GM18873 (cell line): ENCODE measurements around the gene BMPER.
A peak's percentile ranks its signal among the peaks of the same experiment; 100 is the strongest.

Experiments used
- ATAC-seq: cut with Tn5 transposase; IDR thresholded peaks from one replicate; pipeline ENCODE4 v1.9.1; 2021; ENCODE audit warnings: mild to moderate bottlenecking, moderate library complexity, moderate number of reproducible peaks; ENCODE audit not compliant: unreplicated experiment, low FRiP score

BMPER gene

DNA sequence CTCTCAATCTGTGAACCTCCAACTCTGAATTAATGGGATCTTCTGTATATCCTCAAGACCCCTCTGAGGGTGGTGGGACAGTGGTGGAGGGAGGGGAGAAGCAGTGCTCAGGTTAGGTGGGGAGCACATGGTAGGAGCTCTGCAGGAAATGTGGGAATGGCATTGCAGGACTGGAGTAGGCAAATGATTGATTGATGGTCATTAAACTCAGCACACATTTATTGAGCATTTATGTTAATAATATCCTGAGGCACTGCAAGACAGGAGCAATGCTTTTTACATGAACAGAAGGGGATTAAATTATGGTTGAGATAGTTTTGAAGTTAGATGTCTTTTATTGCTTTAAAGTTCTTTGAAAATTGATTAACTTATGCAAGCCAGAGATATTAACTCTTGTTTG, 14.1 kb downstream of the BMPER start:
- no peak for ATAC-seq

DNA sequence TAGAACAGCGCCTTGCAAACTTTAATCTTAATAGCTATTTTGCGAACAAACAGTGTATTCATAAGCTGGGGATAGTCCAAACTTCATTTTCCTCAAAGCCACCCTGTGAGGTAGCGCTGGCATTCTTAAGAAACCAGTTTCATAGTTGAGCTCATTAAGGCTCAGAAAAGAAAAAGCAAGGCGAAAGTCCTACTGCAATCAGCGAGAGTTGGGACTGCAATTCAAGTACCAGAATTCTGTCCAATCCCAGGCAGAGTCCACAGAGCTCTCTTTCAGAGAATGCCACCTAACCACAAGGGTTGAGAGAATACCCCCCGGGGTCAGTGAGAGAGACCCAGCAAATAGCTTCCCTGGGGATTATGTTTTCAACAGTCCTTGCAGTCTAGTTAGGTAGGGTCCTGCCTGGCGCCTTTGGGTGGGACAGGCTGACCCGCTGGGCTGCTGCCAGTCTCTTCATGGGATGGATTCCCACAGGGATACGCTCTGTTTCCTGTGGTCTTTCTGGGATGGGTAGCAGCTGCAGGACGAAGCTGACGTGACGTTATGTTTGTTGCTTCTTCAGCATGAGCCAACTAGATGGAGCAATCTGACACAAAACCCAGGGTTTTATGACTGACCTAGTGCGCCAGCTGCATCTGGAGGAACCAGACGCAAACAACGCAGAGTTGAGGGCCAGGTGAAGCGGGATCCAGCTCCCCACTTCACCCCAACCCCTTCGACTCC, 16.0 kb downstream of the BMPER start:
- no peak for ATAC-seq

DNA sequence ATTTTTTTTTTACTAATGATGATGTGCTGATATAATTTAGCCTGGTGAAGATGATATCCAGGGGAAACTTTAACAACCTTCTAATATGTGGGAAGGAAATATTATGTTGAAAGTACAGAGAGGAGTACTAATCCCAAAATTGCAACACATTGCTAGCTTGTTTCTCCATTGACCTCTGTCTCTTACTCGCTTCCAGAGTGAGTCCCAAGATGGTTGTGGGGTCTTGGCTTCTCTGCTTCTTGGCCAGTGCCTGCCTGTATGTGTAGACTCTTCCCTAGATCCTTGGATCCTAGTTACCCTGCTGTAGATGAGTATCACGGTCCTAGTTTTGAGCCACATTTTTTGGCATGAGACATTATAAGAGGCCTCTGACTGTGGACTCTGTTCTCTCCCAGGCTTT, 17.5 kb downstream of the BMPER start:
- ATAC-seq, result no peak

DNA sequence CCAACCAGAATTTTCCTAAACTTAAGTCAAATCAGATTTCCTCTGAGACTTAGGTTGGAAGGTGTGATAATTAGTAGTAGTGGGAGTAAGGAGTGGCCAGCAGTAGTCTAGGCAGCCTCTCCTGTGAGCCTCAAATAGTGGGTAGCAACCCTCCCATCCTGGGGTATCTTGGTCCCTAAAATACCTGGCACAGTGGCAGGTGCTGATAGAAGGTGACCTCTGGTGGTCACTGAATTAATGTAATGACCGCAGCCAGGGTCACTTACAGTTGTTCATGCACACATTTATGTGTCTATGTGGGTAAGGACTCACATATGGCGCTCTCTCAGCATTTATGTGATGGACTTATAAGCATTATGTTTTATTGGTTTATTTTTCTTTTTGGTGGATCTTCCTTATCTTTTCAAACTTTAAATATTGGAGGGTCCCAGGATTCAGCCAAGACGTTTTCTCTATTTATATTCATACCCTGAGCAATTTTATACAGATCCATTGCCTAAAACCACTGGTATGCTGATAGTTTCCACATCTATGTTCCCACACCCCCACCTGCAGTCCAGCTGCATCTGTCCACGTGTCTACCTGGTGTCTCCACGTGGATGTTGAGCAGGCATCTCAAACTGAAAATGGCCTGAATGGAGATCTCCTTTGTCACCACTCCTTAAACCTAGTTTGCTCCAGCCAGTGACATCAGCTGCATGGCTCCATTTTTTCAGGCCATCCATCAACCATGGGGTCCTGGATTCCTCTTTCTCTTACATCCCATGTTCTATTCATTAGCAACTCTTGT, 18.3 kb downstream of the BMPER start:
- no peak for ATAC-seq

DNA sequence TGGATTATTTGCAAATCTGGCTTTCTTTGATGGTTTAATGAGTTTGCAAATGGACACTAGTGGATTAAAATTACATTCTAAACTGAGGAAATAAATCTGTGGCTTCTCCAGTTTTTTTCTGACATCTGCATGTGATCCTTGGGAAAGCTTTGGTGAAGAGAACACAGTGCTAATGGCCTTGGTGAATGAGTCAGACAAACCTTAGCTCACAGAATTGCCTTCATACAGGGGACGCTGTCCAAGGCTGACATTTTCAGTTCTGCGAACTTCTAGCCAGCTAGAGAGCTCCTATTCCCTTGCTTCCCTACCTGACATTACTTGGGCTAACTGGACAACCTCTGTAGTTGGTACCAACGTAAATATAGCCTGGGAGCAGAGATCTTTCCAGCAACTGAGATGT, 21.2 kb downstream of the BMPER start:
- ATAC-seq, result no peak

DNA sequence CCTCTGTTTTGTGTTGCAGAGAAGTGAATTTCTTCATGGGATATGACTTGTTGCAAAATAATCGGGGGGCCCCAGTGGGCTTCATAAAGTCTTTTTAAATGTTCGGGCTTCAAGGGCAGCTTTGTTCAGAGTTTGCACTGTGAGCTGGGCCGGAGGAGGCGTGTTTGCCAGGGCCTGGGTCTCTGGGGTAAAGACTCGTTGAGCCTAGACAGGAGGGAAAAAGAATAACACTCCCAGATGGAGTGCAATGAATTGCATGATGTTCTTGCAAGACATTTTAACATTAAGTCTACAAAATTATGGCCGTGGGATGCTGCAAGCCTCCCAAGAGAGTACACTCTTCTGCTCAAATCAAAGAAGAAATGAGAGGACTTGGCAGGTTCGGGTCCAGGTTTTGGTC, 23.6 kb downstream of the BMPER start:
- no peak for ATAC-seq

DNA sequence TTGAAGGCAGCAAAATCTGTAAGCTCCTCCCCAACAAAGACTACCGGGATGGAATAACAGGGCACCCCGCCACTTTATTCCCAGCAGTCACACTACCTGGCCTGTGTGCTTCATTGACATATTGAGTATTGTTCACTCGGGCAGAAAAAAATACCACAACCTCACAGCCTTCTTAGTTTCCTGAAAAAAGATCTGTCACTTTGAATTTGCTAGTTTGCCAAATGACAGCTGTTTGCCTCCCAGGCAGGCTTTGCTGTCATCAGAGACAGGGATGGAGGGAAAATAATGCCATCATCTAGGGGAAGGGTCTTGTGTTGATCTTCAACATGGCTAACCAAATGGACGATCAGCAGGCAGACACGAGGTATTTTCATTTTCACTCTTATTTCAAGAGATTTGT, 26.9 kb downstream of the BMPER start:
- no peak for ATAC-seq

DNA sequence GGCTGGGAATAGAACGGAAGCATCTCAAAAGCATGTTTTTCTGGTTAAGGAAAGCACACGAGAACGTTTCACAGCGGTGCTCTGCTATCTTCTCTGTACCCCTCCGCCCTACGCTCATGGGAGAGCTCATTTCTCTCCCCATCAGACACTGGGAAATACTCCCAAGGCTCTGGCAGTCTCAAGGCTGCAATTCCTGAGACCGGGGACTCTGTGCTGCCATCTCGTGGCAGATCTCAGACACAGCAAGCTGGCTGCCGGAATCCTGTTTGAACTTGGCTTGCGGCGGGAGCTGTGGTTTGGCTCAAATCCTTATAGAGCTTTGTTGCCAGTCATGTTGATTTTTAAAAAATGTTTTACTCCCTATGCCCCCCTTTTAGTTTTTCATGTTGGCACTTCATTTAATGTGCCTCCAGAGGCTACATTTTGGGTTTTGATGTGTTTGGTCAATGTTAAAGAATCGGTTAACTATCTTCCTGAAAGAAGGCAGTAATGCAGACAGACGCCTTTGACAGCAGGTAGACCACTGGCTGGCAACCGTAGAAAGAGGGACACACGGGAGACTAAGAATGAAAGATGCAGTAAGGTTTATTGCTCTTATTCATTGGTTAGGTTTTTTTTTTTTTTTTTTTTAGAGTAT, 27.6 kb downstream of the BMPER start:
- ATAC-seq, result peak; percentile 76

DNA sequence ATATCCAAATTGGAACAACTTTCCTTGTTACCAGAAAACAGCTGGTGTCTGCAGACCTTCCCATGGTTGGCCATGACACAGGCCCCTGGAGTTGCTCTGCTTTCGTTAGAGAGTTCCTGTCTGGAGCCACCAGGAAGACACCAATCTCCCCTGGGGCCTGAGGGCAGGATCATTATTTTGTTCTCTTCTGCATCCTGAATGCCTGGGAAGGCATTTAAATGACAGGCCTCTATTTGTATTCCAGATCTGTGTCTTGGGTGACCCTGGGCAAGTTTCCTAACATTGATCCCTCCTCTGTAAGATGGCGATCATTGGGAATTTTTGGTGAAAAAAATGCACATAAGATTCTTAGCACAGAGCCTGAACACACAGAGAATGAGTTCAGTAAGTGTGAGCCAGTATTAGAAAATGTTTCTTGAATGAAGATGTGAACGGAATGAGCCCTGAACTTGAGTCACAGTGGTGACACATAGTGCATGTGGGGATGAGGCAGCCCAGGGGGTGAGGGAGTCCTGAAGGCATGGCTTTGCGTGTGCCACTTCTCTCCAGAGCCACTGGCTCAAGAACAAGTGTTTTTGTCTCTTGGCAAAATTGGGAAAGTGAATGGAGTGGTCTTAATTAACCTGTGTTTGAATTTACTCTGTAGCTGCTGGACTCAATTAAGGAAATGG, 28.4 kb downstream of the BMPER start:
- no peak for ATAC-seq

DNA sequence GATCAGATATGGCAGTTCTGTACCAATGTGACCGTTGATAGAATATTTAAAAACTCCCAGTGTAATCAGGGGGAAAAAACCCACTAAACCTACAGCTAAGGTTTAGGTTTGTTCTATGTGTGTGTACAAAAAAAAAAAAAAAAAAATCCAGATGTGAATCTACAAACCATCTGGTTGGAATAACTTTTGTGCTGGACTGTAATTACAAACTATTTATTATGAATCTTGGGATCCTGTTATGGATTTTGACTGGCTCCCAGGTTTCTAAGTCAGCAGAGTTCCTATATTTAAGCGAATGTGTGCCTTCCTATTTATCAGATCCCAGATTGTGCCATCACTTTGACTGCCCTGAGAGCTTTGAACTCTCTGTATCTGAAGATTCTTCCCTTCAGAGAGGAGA, 29.1 kb downstream of the BMPER start:
- no peak for ATAC-seq

DNA sequence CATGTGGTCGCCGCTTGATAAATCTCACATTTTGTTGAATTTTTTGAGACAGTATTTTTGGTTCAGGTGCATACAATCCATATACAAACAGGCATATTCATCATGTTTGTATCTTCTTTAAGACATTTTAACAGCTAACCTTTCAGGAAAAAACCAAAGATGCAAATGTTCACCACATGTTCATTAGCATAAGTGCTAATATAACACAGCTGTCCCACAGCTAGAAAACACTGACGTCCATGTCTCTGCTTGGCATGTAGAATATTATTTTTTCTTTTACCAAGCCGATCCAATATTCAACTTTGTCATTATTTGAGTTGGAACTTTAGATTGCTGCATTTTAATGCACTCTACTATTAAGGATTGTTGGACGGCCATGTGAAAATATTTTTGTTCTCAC, 31.2 kb downstream of the BMPER start:
- no peak for ATAC-seq

DNA sequence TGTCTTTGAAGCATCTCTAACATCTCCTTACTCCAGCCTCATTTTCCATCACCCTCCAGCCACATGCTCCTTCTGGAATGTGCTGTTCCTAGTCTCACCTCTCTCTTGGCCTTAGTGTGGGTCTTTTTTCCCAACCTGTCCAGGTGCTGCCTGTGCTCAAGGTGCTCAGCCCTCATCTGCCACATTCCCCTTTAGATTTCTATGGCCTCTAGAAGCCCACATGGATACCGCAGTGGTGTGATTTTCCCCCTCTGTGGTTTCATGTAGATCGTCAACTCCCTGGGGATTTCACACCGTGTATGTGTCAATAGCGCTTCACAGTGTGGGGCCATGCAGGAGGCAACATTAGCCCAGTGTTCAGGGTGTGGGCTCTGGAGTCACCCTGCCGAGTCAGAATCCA, 32.5 kb downstream of the BMPER start:
- no peak for ATAC-seq

DNA sequence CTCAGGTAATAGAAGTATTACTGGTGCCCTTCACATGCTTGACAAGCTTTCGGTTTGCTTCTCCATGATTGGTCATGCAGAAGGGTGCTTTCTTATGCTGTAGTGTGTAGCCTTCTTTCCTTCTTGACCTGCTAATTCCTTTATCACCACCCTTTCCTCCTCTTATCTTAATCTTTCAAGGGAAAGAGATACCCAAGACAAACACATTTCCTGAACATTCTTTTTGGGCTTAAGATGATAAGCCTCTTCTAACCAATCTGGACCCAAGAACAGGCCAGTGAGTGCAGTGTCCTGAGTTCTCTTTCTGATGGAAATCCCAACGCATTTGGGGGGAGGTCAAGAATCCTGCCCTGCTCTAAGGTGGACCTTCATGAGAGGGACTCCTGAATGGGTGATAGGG, 33.8 kb downstream of the BMPER start:
- ATAC-seq, result no peak

DNA sequence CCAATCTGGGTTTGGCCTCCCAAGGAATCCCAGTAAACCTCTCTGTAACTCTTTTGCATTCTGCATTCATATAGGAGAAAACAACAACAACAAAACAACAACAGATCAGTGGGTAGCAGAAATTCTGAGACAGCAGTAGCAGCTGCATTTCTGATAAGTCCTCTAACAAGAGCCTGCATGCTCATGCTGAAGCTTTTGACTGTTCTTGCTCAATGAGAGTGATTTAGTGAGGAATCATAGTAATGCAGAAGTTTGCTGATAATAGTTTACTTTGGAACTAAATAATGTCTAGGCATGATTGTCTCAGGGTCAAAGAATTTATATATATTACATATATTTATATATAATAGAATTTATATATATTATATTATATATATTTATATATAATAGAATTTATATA, 35.2 kb downstream of the BMPER start:
- no peak for ATAC-seq

DNA sequence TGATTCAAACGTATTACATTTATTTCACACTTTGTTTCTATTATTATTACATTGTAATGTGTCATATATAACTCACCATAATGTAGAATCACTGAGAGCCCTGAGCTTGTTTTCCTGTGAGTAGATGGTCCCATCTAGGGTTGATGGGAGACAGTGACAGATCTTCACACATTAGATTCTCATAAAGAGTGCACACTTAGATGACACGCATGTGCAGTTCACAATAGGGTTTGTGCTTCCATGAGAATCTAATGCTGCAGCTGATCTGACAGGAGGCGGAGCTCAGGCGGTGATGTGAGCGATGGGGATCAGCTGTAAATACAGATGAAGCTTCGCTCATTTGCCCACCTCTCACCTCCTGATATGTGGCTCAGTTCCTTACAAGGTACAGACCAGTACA, 36.1 kb downstream of the BMPER start:
- no peak for ATAC-seq

DNA sequence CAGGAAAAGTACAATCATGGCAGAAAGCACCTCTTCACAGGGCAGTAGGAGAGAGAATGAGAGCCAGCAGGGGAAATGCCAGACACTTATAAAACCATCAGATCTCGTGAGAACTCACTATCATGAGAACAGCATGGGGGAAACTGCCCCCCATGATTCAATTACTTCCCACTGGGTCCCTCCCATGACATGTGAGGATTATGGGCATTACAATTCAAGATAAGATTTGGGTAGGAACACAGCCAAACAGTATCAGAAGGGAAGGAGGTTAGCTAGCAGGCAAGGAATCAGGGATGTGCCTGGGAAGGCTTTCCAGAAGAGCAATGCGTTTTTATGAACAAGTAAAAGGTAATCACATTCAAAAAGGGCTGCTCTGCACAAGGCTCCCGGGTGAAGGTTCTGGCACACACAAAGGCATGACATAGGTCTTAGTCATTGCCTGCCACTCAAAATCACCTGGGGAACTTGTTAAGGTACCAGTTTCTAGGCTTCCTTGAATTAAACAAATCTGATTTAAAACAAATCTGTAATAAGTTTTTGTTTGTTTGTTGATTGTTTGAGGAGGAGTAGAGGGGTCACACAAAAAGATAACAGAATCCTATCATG, 40.9 kb downstream of the BMPER start:
- ATAC-seq, result no peak

DNA sequence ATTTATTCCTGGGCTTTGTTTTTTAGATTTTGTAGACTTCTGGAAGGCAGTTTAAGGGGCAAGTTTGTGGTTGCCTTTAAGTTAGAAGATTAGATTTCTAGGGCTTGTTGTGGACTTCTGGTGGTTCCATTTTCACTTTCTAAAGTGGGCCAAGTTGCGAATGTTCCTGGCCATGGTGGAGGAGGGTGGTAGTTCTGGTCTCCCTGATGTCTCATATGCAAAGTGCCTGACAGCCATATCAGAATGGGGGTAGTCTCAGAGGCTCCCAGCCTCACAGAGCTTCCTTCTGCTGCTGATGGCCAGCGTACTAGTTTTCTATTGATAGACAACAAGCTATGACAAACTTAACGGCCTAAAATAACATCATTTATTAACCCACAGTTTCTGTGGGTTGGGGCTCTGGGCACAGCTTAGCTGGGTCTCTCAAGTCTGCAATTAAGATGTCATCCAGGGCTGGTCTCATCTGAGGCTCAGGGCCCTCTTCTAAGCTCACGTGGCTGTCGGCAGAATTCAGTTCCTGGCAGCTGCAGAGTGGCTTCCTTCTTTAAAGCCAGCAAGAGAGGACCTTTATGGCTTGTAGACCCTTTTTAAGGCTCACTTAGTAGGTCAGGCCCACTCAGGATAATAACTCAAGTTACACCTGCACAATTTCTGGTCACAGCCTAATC, 44.8 kb downstream of the BMPER start:
- no peak for ATAC-seq

DNA sequence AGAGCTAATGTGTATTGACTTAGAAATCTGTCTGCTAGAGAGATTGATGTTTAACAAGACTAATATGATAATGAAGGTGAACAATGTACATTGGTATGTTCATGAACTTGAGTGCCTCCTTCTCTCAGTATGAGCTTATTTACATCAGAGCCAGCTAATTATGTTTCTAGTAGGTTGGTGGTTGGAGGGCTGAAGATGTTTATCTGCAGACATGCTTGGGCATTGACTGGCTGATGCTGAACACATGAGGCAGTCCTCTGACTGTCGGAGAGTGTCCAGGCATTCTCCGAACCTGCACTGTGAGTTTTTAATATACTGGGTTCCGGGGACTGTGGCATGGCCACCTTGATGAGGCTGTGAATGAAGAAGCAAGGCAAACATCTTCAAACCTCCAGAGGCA, 47.5 kb downstream of the BMPER start:
- ATAC-seq, result no peak

DNA sequence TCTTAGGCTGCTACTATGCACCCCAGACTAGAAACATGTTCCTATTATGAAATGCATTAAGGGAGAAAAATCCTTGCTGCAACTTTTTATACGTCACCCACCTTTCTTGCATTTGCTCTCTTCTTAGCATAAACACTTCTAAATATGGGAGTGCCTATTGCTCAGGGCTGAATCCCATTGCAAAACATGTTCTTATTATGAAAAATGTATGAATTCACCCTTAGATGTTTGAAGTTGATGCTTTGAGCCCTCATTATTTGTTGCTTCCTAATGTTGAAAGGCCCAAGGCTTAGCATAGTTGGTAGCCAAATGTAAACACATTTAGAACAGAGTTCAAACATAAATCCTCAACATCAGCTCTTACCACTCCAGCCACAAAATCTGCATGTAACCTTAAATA, 52.8 kb downstream of the BMPER start:
- no peak for ATAC-seq

DNA sequence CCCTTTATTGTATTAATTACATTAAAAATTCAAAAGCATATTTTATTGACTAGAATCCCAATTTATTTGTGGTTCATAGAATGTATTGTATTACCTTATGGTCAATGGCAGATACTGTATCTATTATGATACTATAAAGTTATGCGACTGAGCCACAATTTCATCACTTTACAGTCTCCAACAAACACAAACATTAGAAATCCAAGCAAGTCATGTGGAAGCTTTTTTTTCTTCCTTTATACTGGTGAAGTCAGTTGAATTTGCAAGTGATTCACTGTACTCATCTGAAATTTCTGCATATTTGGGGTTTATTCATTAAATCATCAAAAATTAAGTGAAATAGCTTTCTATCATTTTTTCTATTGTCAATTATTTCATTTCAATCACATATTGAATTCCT, 54.3 kb downstream of the BMPER start:
- no peak for ATAC-seq
